Colonic mucosa (tissue), 4 donors: ENCODE measurements around the gene SMIM8. TPM values are rescaled to one million over a fixed set of nuclear protein-coding genes. Genes with fewer than 3 reads are reported as not detected.
"Not testable (repeated sequence)": the region's sequence is repeated elsewhere in the genome, so short reads cannot be mapped to it uniquely, and the experiment has no call there.

ENCODE experiments used
- DNase-seq: peaks from one replicate; pipeline ENCODE4 v3.0.0-alpha.2; 2020
- H3K27ac ChIP-seq: fragments of 200-600 bp; one replicate; pipeline ENCODE4 v1.8.0; 2021
- H3K27me3 ChIP-seq: fragments of 200-600 bp; one replicate; pipeline ENCODE4 v1.8.0; 2021
- H3K36me3 ChIP-seq: fragments of 200-600 bp; one replicate; pipeline ENCODE4 v1.8.0; 2021
- H3K4me1 ChIP-seq: fragments of 200-600 bp; one replicate; pipeline ENCODE4 v1.8.0; 2021; ENCODE audit warnings: mild to moderate bottlenecking
- H3K4me3 ChIP-seq: fragments of 200-600 bp; one replicate; pipeline ENCODE4 v1.8.0; 2021
- H3K9ac ChIP-seq, 2 donors: one replicate each; pipeline ENCODE4 v1.7.0; 2013; ENCODE audit warnings: control low read depth in 2 of 2, low read depth in 2 of 2, low read length in 2 of 2
- H3K9me3 ChIP-seq: fragments of 200-600 bp; one replicate; pipeline ENCODE4 v1.8.0; 2021
- CTCF ChIP-seq: fragments of 200-600 bp; IDR thresholded peaks from one replicate; pipeline ENCODE4 v1.8.0; 2022; ENCODE audit warnings: antibody characterized with exemption, mild to moderate bottlenecking
- intact Hi-C: fragments of 100-400 bp; cut with DNase I; formaldehyde crosslinking; loops from one replicate; pipeline ENCODE4 v1.14.1; 2022
- total RNA-seq, 2 donors: library from RNA; stranded (reverse); fragmentation: NEBNext Ultra II Directional in 1 of 2; extraction: Animal tissue kit (Norgen Biotek cat#: 25700) in 1 of 2; gene quantifications; one replicate each; pipeline ENCODE4 v1.2.1, GENCODE V29; 2021
- donor health status: healthy.
- donor health status: DM: no; HTN: no; CAD: no.
- donor health status: DM: no; HTN: no; CAD: no.

SMIM8 gene
- total RNA-seq, 2 donors from 2014 or later, result 8.9 to 9.4 TPM

GRCh38 chr6:87293526-87293925, 28.9 kb upstream of the SMIM8 start:
- no peaks in the 10 kb centered on the region for H3K4me1 ChIP-seq
- H3K9me3 ChIP-seq, result no peaks in the 10 kb centered on the region
- TF ChIP-seq CTCF, result no peak
- no peak overlapping the region for H3K9ac ChIP-seq
- intact Hi-C loops, result no loop called here
- no peaks in the 10 kb centered on the region for H3K36me3 ChIP-seq
- H3K4me3 ChIP-seq, result no peak overlapping the region
- no peaks in the 10 kb centered on the region for H3K27me3 ChIP-seq
- H3K27ac ChIP-seq, result no peak overlapping the region
- no peak for DNase-seq

DNA sequence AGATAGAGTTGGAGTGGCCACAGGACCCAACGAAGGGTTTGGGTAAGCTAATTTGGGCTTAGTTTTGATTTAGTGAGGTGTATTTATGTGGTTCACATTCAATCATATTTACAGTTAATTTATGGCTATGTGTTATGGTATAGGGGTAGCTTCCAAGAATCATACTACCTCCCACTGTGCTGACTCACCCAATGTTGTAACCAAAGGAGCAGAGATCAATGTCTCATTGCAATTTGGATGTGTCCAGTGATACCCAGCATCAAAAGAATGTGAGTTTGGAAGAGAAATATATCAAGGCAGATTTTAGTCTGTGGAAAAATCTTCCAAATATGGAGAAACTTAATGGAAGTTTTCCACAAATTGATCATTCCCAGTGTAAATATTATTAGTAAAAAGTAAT, 25.3 kb upstream of the SMIM8 start:
- no peaks in the 10 kb centered on the region for H3K27me3 ChIP-seq
- no peaks in the 10 kb centered on the region for H3K9me3 ChIP-seq
- no peak for DNase-seq
- no peaks in the 10 kb centered on the region for H3K4me1 ChIP-seq
- TF ChIP-seq CTCF, result no peak
- intact Hi-C loops, result no loop called here
- H3K4me3 ChIP-seq, result no peak overlapping the region
- H3K9ac ChIP-seq, result no peak overlapping the region
- H3K27ac ChIP-seq, result no peak overlapping the region
- H3K36me3 ChIP-seq, result no peaks in the 10 kb centered on the region

DNA sequence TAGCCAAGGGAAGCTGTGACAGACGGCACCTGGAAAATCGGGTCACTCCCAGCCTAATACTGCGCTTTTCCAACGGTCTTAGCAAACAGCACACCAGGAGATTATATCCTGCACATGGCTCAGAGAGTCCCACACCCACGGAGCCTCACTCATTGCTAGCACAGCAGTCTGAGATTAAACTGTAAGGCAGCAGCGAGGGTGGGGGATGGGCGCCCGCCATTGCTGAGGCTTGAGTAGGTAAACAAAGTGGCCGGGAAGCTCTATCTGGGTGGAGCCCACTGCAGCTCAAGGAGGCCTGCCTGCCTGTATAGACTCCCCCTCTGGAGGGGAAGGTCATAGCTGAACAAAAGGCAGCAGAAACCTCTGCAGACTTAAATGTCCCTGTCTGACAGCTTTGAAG, 21.1 kb upstream of the SMIM8 start:
- H3K4me1 ChIP-seq, H3K27me3 ChIP-seq, H3K36me3 ChIP-seq, intact Hi-C loops, DNase-seq, H3K4me3 ChIP-seq, H3K27ac ChIP-seq, H3K9ac ChIP-seq, H3K9me3 ChIP-seq: not testable (repeated sequence)

DNA sequence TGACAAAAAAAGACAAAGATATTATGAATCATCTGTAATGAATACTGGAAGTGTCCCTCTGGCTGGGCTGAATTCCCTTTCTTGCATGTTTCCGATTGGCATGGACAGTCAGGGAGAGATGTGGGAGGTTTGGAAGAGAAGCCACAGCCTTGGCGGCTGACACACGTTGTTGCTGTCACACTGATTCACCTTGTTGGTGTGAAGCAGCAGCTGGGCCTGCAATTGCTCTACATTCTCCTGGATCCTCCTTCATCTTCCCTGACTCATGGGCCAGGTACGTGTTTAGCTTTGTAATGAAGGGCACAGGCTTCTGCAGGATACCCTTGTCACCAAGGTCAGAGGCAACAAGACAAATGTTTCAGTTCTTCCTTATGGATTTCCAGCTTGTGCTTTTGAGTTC, 13.4 kb upstream of the SMIM8 start:
- no peaks in the 10 kb centered on the region for H3K27me3 ChIP-seq
- no peak for DNase-seq
- intact Hi-C loops, result no loop called here
- no peaks in the 10 kb centered on the region for H3K9me3 ChIP-seq
- H3K4me3 ChIP-seq, result no peak overlapping the region
- no peak overlapping the region for H3K9ac ChIP-seq
- no peaks in the 10 kb centered on the region for H3K36me3 ChIP-seq
- H3K4me1 ChIP-seq, result no peaks in the 10 kb centered on the region
- H3K27ac ChIP-seq, result no peak overlapping the region
- no peak for TF ChIP-seq CTCF

- Histone ChIP-seq H3K36me3 (no peaks in the 10 kb centered on the region), H3K27me3 (no peaks in the 10 kb centered on the region), H3K4me3 (no peak overlapping the region), H3K9ac (no peak overlapping the region), H3K27ac (no peak overlapping the region), H3K4me1 (no peaks in the 10 kb centered on the region), H3K9me3 (no peaks in the 10 kb centered on the region)
- DNase-seq, result no peak
- TF ChIP-seq CTCF, result no peak
- intact Hi-C loops, result no loop called here
These were observed 9.5 kb upstream of the SMIM8 start for GRCh38 chr6:87312860-87313259.

- no peaks in the 10 kb centered on the region for H3K36me3 ChIP-seq
- H3K4me1 ChIP-seq, result no peaks in the 10 kb centered on the region
- H3K9ac ChIP-seq, result no peak overlapping the region
- TF ChIP-seq CTCF, result no peak
- intact Hi-C loops, result no loop called here
- H3K27me3 ChIP-seq, result no peaks in the 10 kb centered on the region
- H3K4me3 ChIP-seq, result no peak overlapping the region
- no peak for DNase-seq
- no peak overlapping the region for H3K27ac ChIP-seq
- H3K9me3 ChIP-seq, result no peaks in the 10 kb centered on the region
These were observed 7.3 kb upstream of the SMIM8 start for GRCh38 chr6:87315071-87315470.
